Hepatocyte (in vitro differentiated cells): Measurements from ENCODE around the gene ST3GAL4. TPM values are rescaled to one million over a fixed set of nuclear protein-coding genes. Genes with fewer than 3 reads are reported as not detected.

Experiments used
- DNase-seq: peaks from one replicate; pipeline ENCODE4 v3.0.0-alpha.2; 2016; ENCODE audit warnings: low spot score
- H2AFZ ChIP-seq: fragments of 200-600 bp; sonication (generic); 2 replicates; pipeline ENCODE4 v1.6.0; 2016; ENCODE audit warnings: antibody characterized with exemption, mild to moderate bottlenecking
- H3K27ac ChIP-seq: fragments of 200-600 bp; sonication (generic); 2 replicates; pipeline ENCODE4 v1.5.1; 2016; ENCODE audit warnings: mild to moderate bottlenecking
- H3K27me3 ChIP-seq: fragments of 200-600 bp; sonication (generic); 2 replicates; pipeline ENCODE4 v1.6.1; 2016
- H3K36me3 ChIP-seq: fragments of 200-600 bp; sonication (generic); replicated peaks from 2 replicates; pipeline ENCODE4 v1.5.1; 2016; ENCODE audit warnings: low read depth; ENCODE audit not compliant: insufficient read depth
- H3K4me1 ChIP-seq: fragments of 200-600 bp; sonication (generic); 2 replicates; pipeline ENCODE4 v1.5.1; 2016; ENCODE audit warnings: mild to moderate bottlenecking, moderate library complexity; ENCODE audit not compliant: insufficient read depth
- H3K4me2 ChIP-seq: fragments of 200-600 bp; sonication (generic); 2 replicates; pipeline ENCODE4 v1.6.0; 2016
- H3K4me3 ChIP-seq: fragments of 200-600 bp; sonication (generic); 2 replicates; pipeline ENCODE4 v1.5.1; 2016; ENCODE audit warnings: mild to moderate bottlenecking
- H3K79me2 ChIP-seq: fragments of 200-600 bp; sonication (generic); 2 replicates; pipeline ENCODE4 v1.6.0; 2017; ENCODE audit warnings: mild to moderate bottlenecking
- H3K9me2 ChIP-seq: fragments of 200-600 bp; sonication (generic); replicated peaks from 2 replicates; pipeline ENCODE4 v1.6.0; 2017; ENCODE audit warnings: mild to moderate bottlenecking; ENCODE audit not compliant: insufficient read depth
- H3K9me3 ChIP-seq: fragments of 200-600 bp; sonication (generic); 2 replicates; pipeline ENCODE4 v1.5.1; 2016; ENCODE audit warnings: low read depth, mild to moderate bottlenecking
- H4K20me1 ChIP-seq: fragments of 200-600 bp; sonication (generic); 2 replicates; pipeline ENCODE4 v1.6.0; 2016; ENCODE audit warnings: mild to moderate bottlenecking; ENCODE audit not compliant: insufficient read depth, poor library complexity, severe bottlenecking
- CTCF ChIP-seq: fragments of 200-600 bp; sonication (generic); IDR thresholded peaks from 2 replicates; pipeline ENCODE4 v1.5.1; 2016; ENCODE audit warnings: antibody characterized with exemption, mild to moderate bottlenecking; ENCODE audit not compliant: poor library complexity
- EZH2 ChIP-seq: fragments of 200-600 bp; sonication (generic); IDR thresholded peaks from 2 replicates; pipeline ENCODE4 v1.6.1; 2016; ENCODE audit warnings: antibody characterized with exemption, mild to moderate bottlenecking, borderline replicate concordance
- EZH2phosphoT487 ChIP-seq: fragments of 200-600 bp; sonication (generic); IDR thresholded peaks from one replicate; pipeline ENCODE4 v1.6.1; 2018; ENCODE audit warnings: antibody characterized with exemption, mild to moderate bottlenecking, low read depth, moderate library complexity; ENCODE audit not compliant: unreplicated experiment, severe bottlenecking
- WGBS: methylation state at CpG from one replicate; pipeline ENCODE4 v1.1.6; 2016; ENCODE audit warnings: low lambda C conversion rate; ENCODE audit errors: missing lambda C conversion rate; 5-methylcytosine and 5-hydroxymethylcytosine counted together
- polyA plus RNA-seq: library from polyadenylated mRNA; unstranded; fragments of >200 nt; fragmentation: Nextera tagmentation; extraction: Ambion mirVana; gene quantifications from 2 replicates; pipeline ENCODE4 v1.2.1, GENCODE V29; 2016
- total RNA-seq: library from RNA; depleted of rRNA; stranded (reverse); fragments of >200 nt; gene quantifications from 2 replicates; pipeline ENCODE4 v1.2.3, GENCODE V29; 2014

The ST3GAL4 gene
- total and polyA plus RNA-seq, 2 experiments from 2014 or later = 31.0 to 31.5 TPM

- H3K4me3 ChIP-seq = no peak overlapping the region
- H2AFZ ChIP-seq = no peak overlapping the region
- no peaks in the 10 kb centered on the region for H3K9me3 ChIP-seq
- no peak overlapping the region for H3K4me2 ChIP-seq
- no peaks in the 10 kb centered on the region for H3K36me3 ChIP-seq
- DNase-seq = peak; percentile 41
- 83% methylated on average over 5 of the region's 5 CpGs for WGBS
- no peak overlapping the region for H3K27ac ChIP-seq
- peaks cover 5% of the 10 kb centered on the region for H3K79me2 ChIP-seq
- H3K4me1 ChIP-seq = no peaks in the 10 kb centered on the region
- H3K27me3 ChIP-seq = no peaks in the 10 kb centered on the region
- H3K9me2 ChIP-seq = no peaks in the 10 kb centered on the region
- TF ChIP-seq CTCF (no peak), EZH2 (no peak), EZH2phosphoT487 (no peak)
- H4K20me1 ChIP-seq = no peaks in the 10 kb centered on the region
Observed at GRCh38 chr11:126387857-126388256, 32.4 kb downstream of the ST3GAL4 start.

- Histone ChIP-seq H3K9me3 (no peaks in the 10 kb centered on the region), H3K9me2 (no peaks in the 10 kb centered on the region), H4K20me1 (no peaks in the 10 kb centered on the region), H2AFZ (no peak overlapping the region), H3K79me2 (peaks cover 2% of the 10 kb centered on the region), H3K4me1 (no peaks in the 10 kb centered on the region), H3K27me3 (no peaks in the 10 kb centered on the region), H3K4me3 (no peak overlapping the region), H3K4me2 (no peak overlapping the region), H3K36me3 (no peaks in the 10 kb centered on the region), H3K27ac (no peak overlapping the region)
- TF ChIP-seq CTCF (no peak), EZH2phosphoT487 (no peak), EZH2 (no peak)
- no peak for DNase-seq
- WGBS = 81% methylated on average over 5 of the region's 5 CpGs
Observed at GRCh38 chr11:126390272-126390867, 34.9 kb downstream of the ST3GAL4 start.

- peaks cover 2% of the 10 kb centered on the region for H3K79me2 ChIP-seq
- TF ChIP-seq EZH2phosphoT487 (no peak), CTCF (no peak), EZH2 (no peak)
- no peak overlapping the region for H3K4me3 ChIP-seq
- H3K36me3 ChIP-seq = no peaks in the 10 kb centered on the region
- no peaks in the 10 kb centered on the region for H3K27me3 ChIP-seq
- no peak overlapping the region for H2AFZ ChIP-seq
- no peaks in the 10 kb centered on the region for H3K4me1 ChIP-seq
- WGBS = 80% methylated on average over 7 of the region's 7 CpGs
- no peaks in the 10 kb centered on the region for H4K20me1 ChIP-seq
- H3K9me3 ChIP-seq = no peaks in the 10 kb centered on the region
- no peak overlapping the region for H3K27ac ChIP-seq
- no peak overlapping the region for H3K4me2 ChIP-seq
- DNase-seq = no peak
- no peaks in the 10 kb centered on the region for H3K9me2 ChIP-seq
Observed at GRCh38 chr11:126391286-126391954, 35.9 kb downstream of the ST3GAL4 start.
